HepG2 (cell line): ENCODE data around the gene C1R. TPM values are rescaled to one million over a fixed set of nuclear protein-coding genes. Genes with fewer than 3 reads are reported as not detected.
A peak's percentile ranks its signal among the peaks of the same experiment; 100 is the strongest.

Experiments used
- ATF5 ChIP-seq: sonication (generic); formaldehyde crosslinking; IDR thresholded peaks from 2 replicates; pipeline ENCODE4 v1.4.0; 2020; ENCODE audit warnings: mild to moderate bottlenecking, low read depth, missing genetic modification reagents
- CHCHD3 ChIP-seq: sonication (generic); formaldehyde crosslinking; IDR thresholded peaks from 2 replicates; pipeline ENCODE4 v1.8.0; 2022; ENCODE audit warnings: mild to moderate bottlenecking, missing genetic modification reagents, moderate library complexity
- E2F5 ChIP-seq: sonication (generic); formaldehyde crosslinking; conservative IDR thresholded peaks from 2 replicates; pipeline ENCODE4 v1.4.0; 2020; ENCODE audit warnings: missing genetic modification reagents
- ISL2 ChIP-seq: sonication (generic); formaldehyde crosslinking; IDR thresholded peaks from 2 replicates; pipeline ENCODE4 v1.5.0; 2020; ENCODE audit warnings: missing genetic modification reagents
- MYC ChIP-seq: sonication (generic); formaldehyde crosslinking; IDR thresholded peaks from 2 replicates; pipeline ENCODE4 v1.9.0; 2021; ENCODE audit warnings: missing genetic modification reagents, borderline replicate concordance
- NAIF1 ChIP-seq: sonication (generic); formaldehyde crosslinking; IDR thresholded peaks from 2 replicates; pipeline ENCODE4 v1.5.0; 2020; ENCODE audit warnings: mild to moderate bottlenecking, missing genetic modification reagents, borderline replicate concordance
- NFKBIZ ChIP-seq: IDR thresholded peaks from 2 replicates; pipeline ENCODE4 v1.6.1; 2018; ENCODE audit warnings: missing genetic modification reagents, missing compliant biosample characterization
- SRSF9 ChIP-seq: fragments of 200-400 bp; formaldehyde crosslinking; IDR thresholded peaks from 2 replicates; pipeline ENCODE4 v1.6.1; 2018; ENCODE audit warnings: borderline replicate concordance, mild to moderate bottlenecking, low read depth, low read length; ENCODE audit not compliant: insufficient read depth, poor library complexity, severe bottlenecking
- TFDP1 ChIP-seq: IDR thresholded peaks from 2 replicates; pipeline ENCODE4 v1.6.1; 2016; ENCODE audit warnings: missing compliant biosample characterization, missing genetic modification reagents, borderline replicate concordance
- ZBTB40 ChIP-seq, 2 experiments: fragments of 450-650 bp in 1 of 2; sonication (generic) in 1 of 2; formaldehyde crosslinking in 1 of 2; IDR thresholded peaks; 2 replicates each; pipeline versions ENCODE4 v1.6.1 to v1.8.0; 2016 to 2022; ENCODE audit warnings: antibody characterized with exemption in 1 of 2, mild to moderate bottlenecking in 1 of 2, missing genetic modification reagents in 1 of 2
- ZNF251 ChIP-seq: sonication (generic); formaldehyde crosslinking; IDR thresholded peaks from 2 replicates; pipeline ENCODE4 v1.9.0; 2021; ENCODE audit warnings: mild to moderate bottlenecking, missing genetic modification reagents
- ZNF333 ChIP-seq: sonication (generic); formaldehyde crosslinking; IDR thresholded peaks from 2 replicates; pipeline ENCODE4 v1.4.0; 2020; ENCODE audit warnings: mild to moderate bottlenecking, missing genetic modification reagents, borderline replicate concordance
- ZNF430 ChIP-seq: sonication (generic); formaldehyde crosslinking; IDR thresholded peaks from 2 replicates; pipeline ENCODE4 v1.9.0; 2021; ENCODE audit warnings: mild to moderate bottlenecking, missing genetic modification reagents
- ZNF547 ChIP-seq: sonication (generic); formaldehyde crosslinking; IDR thresholded peaks from 2 replicates; pipeline ENCODE4 v1.5.1; 2020; ENCODE audit warnings: mild to moderate bottlenecking, missing genetic modification reagents
- ZNF572 ChIP-seq: sonication (generic); formaldehyde crosslinking; IDR thresholded peaks from 2 replicates; pipeline ENCODE4 v1.5.1; 2020; ENCODE audit warnings: mild to moderate bottlenecking, missing genetic modification reagents
- ZNF883 ChIP-seq: sonication (generic); formaldehyde crosslinking; IDR thresholded peaks from 2 replicates; pipeline ENCODE4 v1.5.1; 2020; ENCODE audit warnings: mild to moderate bottlenecking, missing genetic modification reagents; ENCODE audit errors: not compliant biosample characterization
- polyA plus RNA-seq, 8 experiments: library from polyadenylated mRNA; depleted of rRNA in 3 of 8; stranded (reverse) in 7 of 8; unstranded in 1 of 8; fragments of >200 nt; fragmentation: Illumina TruSeq in 4 of 8; extraction: Trizol in 4 of 8; gene quantifications; 2 replicates each; pipeline versions ENCODE4 v1.2.1 to v1.2.3, GENCODE V29; 2011 to 2016; ENCODE audit warnings: low read depth in 4 of 8, missing spikeins in 1 of 8, mixed read lengths in 1 of 8; ENCODE audit not compliant: insufficient read depth in 1 of 8
- total RNA-seq, 5 experiments: library from RNA; depleted of rRNA; stranded (reverse); fragments of >200 nt; fragmentation: Illumina TruSeq; extraction: Trizol; gene quantifications; 2 replicates each; pipeline ENCODE4 v1.2.3, GENCODE V29; 2016; ENCODE audit warnings: low read depth in 1 of 5

The C1R gene
- total and polyA plus RNA-seq, 2 of the 13 experiments (the other 11 are each of a cell fraction or from before 2014, with no cell fraction given): 3.5 to 6.5 TPM

- TF ChIP-seq ISL2 (CRISPR knock-in tag) (no peak), CHCHD3 (CRISPR knock-in tag) (0 out of 2 replicates have a peak, but pooled peaks have one; percentile 27), E2F5 (no peak), ATF5 (no peak), NAIF1 (CRISPR knock-in tag) (no peak), NFKBIZ (CRISPR knock-in tag) (no peak), TFDP1 (no peak), ZNF333 (no peak), ZNF547 (no peak), SRSF9 (no peak), ZNF883 (CRISPR knock-in tag) (no peak), ZNF251 (CRISPR knock-in tag) (no peak), MYC (peak; percentile 37; the same call in 1 of the 2 replicates), ZBTB40 (IDR thresholded peaks at IDR 0.05) (no peak), ZBTB40 (CRISPR knock-in tag; IDR thresholded peaks at IDR 0.05) (0 out of 2 replicates have a peak, but pooled peaks have one; percentile 21), ZNF430 (CRISPR knock-in tag) (peak; percentile 41; the same call in 1 of the 2 replicates), ZNF572 (CRISPR knock-in tag) (no peak)
Measured at GRCh38 chr12:7128681-7129286, 36.5 kb upstream of the C1R start, which contains the start of gene RBP5 (continued).
